ENCODE data around the gene TRIM43B.
"Not testable (repeated sequence)": the region's sequence is repeated elsewhere in the genome, so short reads cannot be mapped to it uniquely, and the experiment has no call there.

Gene TRIM43B

GRCh38 chr2:95463292-95463691, 21.3 kb downstream of the TRIM43B start:
- H3K4me1 Mint-ChIP-seq, H3K9me3 Mint-ChIP-seq, H3K27me3 Mint-ChIP-seq, ATAC-seq, H3K4me3 Mint-ChIP-seq, H3K36me3 Mint-ChIP-seq, H3K27ac Mint-ChIP-seq: not testable (repeated sequence)

DNA sequence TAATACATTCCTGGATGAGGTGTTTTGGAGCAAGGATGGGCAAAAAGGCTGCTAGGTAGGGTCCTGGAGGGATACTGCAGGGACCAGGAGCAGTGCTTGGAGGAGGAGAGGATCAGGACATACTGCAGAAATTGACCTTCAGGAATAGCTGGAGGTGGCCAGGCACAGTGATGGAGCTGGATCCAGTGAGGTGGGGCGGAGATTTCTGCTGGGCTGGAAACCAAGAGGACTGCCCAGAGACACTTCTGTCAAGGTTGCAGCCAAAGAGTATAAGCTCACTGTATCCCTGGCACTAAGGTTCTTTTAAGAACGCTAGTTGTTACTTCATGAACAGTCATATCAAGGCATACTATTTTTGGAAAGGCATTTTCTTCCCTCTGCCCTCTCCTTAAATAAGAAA, 39.2 kb downstream of the TRIM43B start:
- H3K36me3 Mint-ChIP-seq, H3K4me1 Mint-ChIP-seq, H3K27me3 Mint-ChIP-seq, ATAC-seq, H3K4me3 Mint-ChIP-seq, H3K27ac Mint-ChIP-seq, H3K9me3 Mint-ChIP-seq: not testable (repeated sequence)

GRCh38 chr2:95442474-95443099, 42.0 kb downstream of the TRIM43B start:
- not testable (repeated sequence) for H3K36me3 Mint-ChIP-seq, ATAC-seq, H3K4me1 Mint-ChIP-seq, H3K27me3 Mint-ChIP-seq, H3K9me3 Mint-ChIP-seq, H3K4me3 Mint-ChIP-seq, H3K27ac Mint-ChIP-seq

DNA sequence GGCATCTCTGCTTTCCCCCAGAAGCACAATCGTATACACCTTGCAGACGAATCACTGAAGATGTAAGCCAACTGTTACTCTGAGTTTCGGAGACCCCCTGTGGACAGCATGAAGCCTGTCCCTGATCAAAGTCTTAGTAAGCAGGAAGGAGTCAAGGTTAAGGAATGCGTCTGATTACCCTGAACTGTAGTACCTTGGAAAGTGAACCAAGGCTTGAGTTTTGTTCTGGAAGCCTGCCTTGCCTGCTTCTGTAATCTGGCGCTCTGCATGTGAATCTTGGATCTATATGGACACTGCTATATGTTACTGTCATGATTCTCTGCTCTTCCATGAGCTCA, 48.7 kb downstream of the TRIM43B start:
- not testable (repeated sequence) for H3K9me3 Mint-ChIP-seq, H3K4me3 Mint-ChIP-seq, H3K27ac Mint-ChIP-seq, H3K36me3 Mint-ChIP-seq, H3K27me3 Mint-ChIP-seq, H3K4me1 Mint-ChIP-seq, ATAC-seq

- H3K9me3 Mint-ChIP-seq, H3K4me1 Mint-ChIP-seq, H3K36me3 Mint-ChIP-seq, H3K4me3 Mint-ChIP-seq, H3K27me3 Mint-ChIP-seq, H3K27ac Mint-ChIP-seq, ATAC-seq: not testable (repeated sequence)
Measured at GRCh38 chr2:95435162-95435871, 49.2 kb downstream of the TRIM43B start.

GRCh38 chr2:95434507-95435076, 50.0 kb downstream of the TRIM43B start:
- H3K4me3 Mint-ChIP-seq, H3K27me3 Mint-ChIP-seq, ATAC-seq, H3K27ac Mint-ChIP-seq, H3K4me1 Mint-ChIP-seq, H3K9me3 Mint-ChIP-seq, H3K36me3 Mint-ChIP-seq: not testable (repeated sequence)

DNA sequence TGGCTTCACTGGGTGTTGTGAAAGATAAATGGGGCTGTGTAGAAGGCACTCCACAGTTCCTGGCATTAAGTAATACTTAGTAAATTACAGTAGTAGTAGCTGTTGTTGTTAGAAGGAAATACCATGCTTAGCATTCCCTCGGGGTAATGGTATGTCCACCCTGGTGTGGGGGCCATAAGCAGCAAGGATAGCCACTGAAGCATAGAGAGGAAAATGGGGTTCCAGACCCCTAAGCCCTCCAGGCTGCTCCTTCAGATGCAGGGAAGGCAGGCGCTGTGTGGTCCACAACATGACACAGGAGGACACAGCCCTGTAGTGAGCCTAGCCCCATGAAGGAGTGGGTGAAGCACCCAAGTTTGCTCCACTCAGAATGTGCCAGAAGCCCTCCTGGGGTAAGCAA, 50.6 kb downstream of the TRIM43B start:
- H3K27me3 Mint-ChIP-seq, H3K36me3 Mint-ChIP-seq, H3K9me3 Mint-ChIP-seq, ATAC-seq, H3K27ac Mint-ChIP-seq, H3K4me3 Mint-ChIP-seq, H3K4me1 Mint-ChIP-seq: not testable (repeated sequence)

- H3K27me3 Mint-ChIP-seq, H3K36me3 Mint-ChIP-seq, H3K9me3 Mint-ChIP-seq, H3K27ac Mint-ChIP-seq, H3K4me1 Mint-ChIP-seq, H3K4me3 Mint-ChIP-seq, ATAC-seq: not testable (repeated sequence)
Measured at GRCh38 chr2:95433373-95433772, 51.2 kb downstream of the TRIM43B start.

DNA sequence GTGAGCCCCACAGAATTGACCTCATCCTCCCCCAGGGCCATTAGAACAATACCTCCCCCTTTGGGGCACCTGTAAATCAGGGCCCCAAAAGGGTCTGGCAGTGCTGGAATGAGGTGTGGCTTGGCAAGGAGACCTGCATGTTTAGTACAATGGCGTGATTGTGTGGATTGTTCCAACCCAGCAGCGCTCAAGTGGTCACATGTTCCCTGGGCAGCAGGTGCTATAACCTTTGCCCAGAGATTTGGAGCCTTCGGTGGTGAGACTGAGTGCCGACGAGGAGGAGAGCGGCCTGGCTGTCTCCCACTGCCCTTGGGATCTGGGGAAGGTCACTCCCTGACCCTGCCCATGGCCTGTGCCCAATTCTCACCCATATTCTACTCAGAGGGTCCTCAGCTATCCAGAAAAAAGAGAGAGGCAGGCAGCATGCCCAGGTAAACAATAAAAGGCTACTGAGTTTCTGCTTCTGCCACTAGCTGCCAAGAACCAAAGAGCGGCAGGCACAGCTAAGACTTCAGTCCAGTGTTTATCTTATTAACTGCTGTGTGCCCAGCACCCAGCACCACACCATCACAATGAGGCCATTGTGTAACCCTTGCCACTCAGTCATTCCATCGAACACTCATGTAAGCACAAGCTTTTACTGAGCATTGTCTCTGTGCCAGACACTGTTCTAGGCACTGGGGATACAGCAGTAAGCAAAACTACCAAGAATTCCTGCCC, 54.6 kb downstream of the TRIM43B start:
- not testable (repeated sequence) for H3K27me3 Mint-ChIP-seq, H3K4me1 Mint-ChIP-seq, ATAC-seq, H3K4me3 Mint-ChIP-seq, H3K36me3 Mint-ChIP-seq, H3K9me3 Mint-ChIP-seq, H3K27ac Mint-ChIP-seq

DNA sequence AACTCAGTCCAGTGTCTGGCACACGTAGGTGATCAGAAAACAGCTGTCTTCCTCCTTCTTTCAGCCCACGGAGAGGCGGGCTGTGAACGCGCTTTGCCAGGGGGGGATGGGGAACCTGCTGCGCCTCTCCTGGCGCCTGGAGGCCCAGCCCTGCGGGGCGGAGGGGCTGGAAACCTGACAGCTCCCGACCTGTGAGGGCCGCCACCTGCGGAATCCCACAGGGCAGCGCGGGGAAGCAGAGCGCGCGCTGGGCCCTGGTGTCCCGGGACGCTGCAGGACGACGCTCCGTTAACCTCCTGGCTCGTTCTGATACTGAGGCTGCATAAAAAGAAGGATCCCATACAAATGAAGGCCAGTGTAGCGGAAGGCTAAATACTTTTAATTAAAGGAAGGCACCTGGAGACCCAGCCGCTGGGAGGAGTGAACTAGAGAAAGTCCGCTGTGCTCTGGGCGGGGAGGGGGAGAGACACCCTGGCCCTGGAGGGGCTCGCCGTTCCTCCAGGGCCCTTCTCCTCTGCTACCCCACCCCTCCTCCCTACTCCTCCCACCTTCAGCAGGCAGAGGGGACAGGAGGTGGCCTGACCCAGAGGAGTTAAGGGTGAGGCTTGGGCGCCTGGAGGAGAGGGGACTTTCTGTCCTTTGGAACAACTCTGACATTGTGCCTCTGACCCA, 57.2 kb downstream of the TRIM43B start:
- H3K4me1 Mint-ChIP-seq, H3K4me3 Mint-ChIP-seq, H3K9me3 Mint-ChIP-seq, H3K27ac Mint-ChIP-seq, H3K36me3 Mint-ChIP-seq, ATAC-seq, H3K27me3 Mint-ChIP-seq: not testable (repeated sequence)

Measured in stimulated activated memory B cell treated with anti-CD40 and anti-IgM and Interleukin-4, amounts not matched to agents 10 μg/mL and 1 μg/mL and 100 μg/mL, for 72 hours (primary cell).